ENCODE measurements around the gene ITPR3. TPM values are rescaled to one million over a fixed set of nuclear protein-coding genes. Genes with fewer than 3 reads are reported as not detected.

ITPR3 gene
- total RNA-seq, 2 donors from 2014 or later, result 29.6 to 33.3 TPM

DNA sequence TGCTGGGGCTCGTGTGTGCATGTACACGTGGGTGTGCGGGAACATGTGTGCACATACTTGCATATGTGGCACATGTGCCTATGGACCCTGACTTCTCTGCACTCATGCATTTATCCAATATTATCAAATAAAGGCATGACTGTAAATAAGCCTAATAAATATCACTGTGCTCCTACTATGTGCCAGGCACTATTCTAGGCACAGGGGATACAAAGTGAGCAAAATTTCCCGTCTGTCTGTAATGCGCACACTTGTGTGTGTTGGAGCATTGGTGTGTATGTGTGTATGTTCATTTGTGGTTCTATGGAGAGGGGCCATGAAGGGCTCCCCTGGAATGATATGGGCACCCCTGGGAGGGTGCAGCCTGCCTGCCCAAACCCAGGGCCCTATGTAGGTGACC is 41.9 kb downstream of the ITPR3 start:
- Histone ChIP-seq H3K4me3 (ENCODE audit: low read length) (no peak overlapping the region), H3K9me3 (ENCODE audit: control insufficient read depth, low read length) (no peaks in the 10 kb centered on the region), H3K27ac (ENCODE audit: low read depth, low read length) (no peak overlapping the region), H3K36me3 (ENCODE audit: control insufficient read depth, insufficient read depth, low read length) (peaks cover 4% of the 10 kb centered on the region), H3K9ac (ENCODE audit: extremely low read depth, low read length, poor library complexity, severe bottlenecking) (no peak overlapping the region), H3K27me3 (ENCODE audit: control insufficient read depth, insufficient read depth, low read length, poor library complexity, severe bottlenecking) (no peaks in the 10 kb centered on the region), H3K4me1 (ENCODE audit: control insufficient read depth, insufficient read depth, low read length) (no peaks in the 10 kb centered on the region)
- H3K27ac Mint-ChIP-seq, result no peak overlapping the region
- H3K36me3 Mint-ChIP-seq (ENCODE audit: low read depth), result peaks cover 6% of the 10 kb centered on the region
- WGBS, 2 experiments (ENCODE audit: insufficient coverage in 1 of 2, insufficient read length in 1 of 2), result 91 to 94% methylated on average over 5 of the region's 5 CpGs
- no peak overlapping the region for H3K4me3 Mint-ChIP-seq
- no peaks in the 10 kb centered on the region for H3K9me3 Mint-ChIP-seq
- H3K4me1 Mint-ChIP-seq, result no peaks in the 10 kb centered on the region
- TF ChIP-seq, protein P1, sequence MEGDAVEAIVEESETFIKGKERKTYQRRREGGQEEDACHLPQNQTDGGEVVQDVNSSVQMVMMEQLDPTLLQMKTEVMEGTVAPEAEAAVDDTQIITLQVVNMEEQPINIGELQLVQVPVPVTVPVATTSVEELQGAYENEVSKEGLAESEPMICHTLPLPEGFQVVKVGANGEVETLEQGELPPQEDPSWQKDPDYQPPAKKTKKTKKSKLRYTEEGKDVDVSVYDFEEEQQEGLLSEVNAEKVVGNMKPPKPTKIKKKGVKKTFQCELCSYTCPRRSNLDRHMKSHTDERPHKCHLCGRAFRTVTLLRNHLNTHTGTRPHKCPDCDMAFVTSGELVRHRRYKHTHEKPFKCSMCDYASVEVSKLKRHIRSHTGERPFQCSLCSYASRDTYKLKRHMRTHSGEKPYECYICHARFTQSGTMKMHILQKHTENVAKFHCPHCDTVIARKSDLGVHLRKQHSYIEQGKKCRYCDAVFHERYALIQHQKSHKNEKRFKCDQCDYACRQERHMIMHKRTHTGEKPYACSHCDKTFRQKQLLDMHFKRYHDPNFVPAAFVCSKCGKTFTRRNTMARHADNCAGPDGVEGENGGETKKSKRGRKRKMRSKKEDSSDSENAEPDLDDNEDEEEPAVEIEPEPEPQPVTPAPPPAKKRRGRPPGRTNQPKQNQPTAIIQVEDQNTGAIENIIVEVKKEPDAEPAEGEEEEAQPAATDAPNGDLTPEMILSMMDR (conservative IDR thresholded peaks at IDR 0.05), result no peak
- no peak for DNase-seq
- H3K27me3 Mint-ChIP-seq (ENCODE audit: insufficient read depth), result no peaks in the 10 kb centered on the region

DNA sequence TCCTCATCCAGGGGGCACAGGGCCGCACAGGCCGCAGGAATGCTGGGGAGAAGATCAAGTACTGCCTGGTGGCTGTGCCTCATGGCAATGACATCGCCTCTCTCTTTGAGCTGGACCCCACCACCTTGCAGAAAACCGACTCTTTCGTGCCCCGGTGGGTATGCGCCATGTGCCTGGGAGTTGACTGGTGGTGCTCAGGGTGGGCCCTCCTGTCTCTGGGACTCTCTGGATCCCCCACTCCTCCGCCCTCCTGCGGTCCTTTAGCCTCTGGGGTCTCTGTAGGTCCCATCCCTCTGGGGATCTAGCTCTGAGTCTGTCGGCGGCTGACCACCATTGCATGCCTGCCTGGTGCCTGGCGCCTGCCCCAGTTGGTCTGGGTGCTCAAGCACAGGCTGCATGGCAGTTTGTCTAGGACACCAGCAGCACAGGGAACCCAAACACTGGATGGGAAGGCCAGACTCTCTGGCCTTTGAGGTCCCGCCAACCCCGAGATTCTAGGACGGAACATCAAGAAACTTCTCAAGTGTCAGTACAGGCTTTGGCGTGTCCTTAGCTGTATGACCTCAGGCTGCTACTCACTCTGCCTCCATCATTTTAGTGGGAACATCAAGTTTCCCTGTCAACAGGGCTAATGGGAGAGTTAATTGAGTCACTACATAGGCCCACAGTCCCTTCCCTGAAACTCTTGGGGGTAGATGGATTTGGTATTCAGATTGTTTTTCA is 42.8 kb downstream of the ITPR3 start:
- H3K27ac Mint-ChIP-seq, result no peak overlapping the region

DNA sequence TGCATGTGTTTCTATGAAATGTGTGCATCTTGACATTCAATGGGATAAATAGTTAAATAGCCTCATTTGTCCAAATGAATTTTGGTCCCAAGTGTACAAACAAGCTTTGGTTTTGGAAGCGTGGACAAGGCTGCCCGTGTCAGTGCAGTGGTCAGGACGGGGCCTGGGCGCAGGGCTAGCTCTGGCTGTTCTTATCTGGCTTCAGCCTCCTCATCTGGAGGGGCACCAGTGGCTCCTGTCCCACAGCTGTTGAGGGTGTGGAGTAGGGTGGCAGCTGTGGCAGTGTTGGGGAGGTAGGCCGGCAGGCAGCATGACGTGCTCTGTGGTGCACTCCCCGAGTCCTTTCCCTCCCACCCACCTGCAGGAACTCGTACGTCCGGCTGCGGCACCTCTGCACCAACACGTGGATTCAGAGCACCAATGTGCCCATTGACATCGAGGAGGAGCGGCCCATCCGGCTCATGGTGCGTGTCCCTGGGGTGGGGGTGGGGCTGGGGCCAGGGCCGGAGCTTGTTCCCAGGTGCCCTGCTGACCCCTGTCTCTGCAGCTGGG is 43.5 kb downstream of the ITPR3 start:
- peaks cover 4% of the 10 kb centered on the region for H3K36me3 ChIP-seq (ENCODE audit: control insufficient read depth, insufficient read depth, low read length)
- no peaks in the 10 kb centered on the region for H3K4me1 ChIP-seq (ENCODE audit: control insufficient read depth, insufficient read depth, low read length)
- no peaks in the 10 kb centered on the region for H3K9me3 ChIP-seq (ENCODE audit: control insufficient read depth, low read length)
- Mint-ChIP-seq H3K4me3 (no peak overlapping the region), H3K4me1 (no peaks in the 10 kb centered on the region), H3K27ac (no peak overlapping the region), H3K27me3 (ENCODE audit: insufficient read depth) (no peaks in the 10 kb centered on the region), H3K9me3 (no peaks in the 10 kb centered on the region), H3K36me3 (ENCODE audit: low read depth) (peaks cover 21% of the 10 kb centered on the region)
- 96 to 100% methylated on average over 1 to 17 of the region's 17 CpGs for WGBS, 2 experiments (ENCODE audit: insufficient coverage in 1 of 2, insufficient read length in 1 of 2)
- no peak overlapping the region for H3K27ac ChIP-seq (ENCODE audit: low read depth, low read length)
- no peak overlapping the region for H3K4me3 ChIP-seq (ENCODE audit: low read length)
- no peak overlapping the region for H3K9ac ChIP-seq (ENCODE audit: extremely low read depth, low read length, poor library complexity, severe bottlenecking)
- no peak for DNase-seq
- TF ChIP-seq, protein P1 (conservative IDR thresholded peaks at IDR 0.05), result no peak
- H3K27me3 ChIP-seq (ENCODE audit: control insufficient read depth, insufficient read depth, low read length, poor library complexity, severe bottlenecking), result no peaks in the 10 kb centered on the region

More for the DNA sequence above, 42.8 kb downstream of the ITPR3 start:
- Histone ChIP-seq H3K4me1 (ENCODE audit: control insufficient read depth, insufficient read depth, low read length) (no peaks in the 10 kb centered on the region), H3K27ac (ENCODE audit: low read depth, low read length) (no peak overlapping the region), H3K9ac (ENCODE audit: extremely low read depth, low read length, poor library complexity, severe bottlenecking) (no peak overlapping the region), H3K4me3 (ENCODE audit: low read length) (no peak overlapping the region), H3K27me3 (ENCODE audit: control insufficient read depth, insufficient read depth, low read length, poor library complexity, severe bottlenecking) (no peaks in the 10 kb centered on the region), H3K36me3 (ENCODE audit: control insufficient read depth, insufficient read depth, low read length) (peaks cover 4% of the 10 kb centered on the region), H3K9me3 (ENCODE audit: control insufficient read depth, low read length) (no peaks in the 10 kb centered on the region)
- Mint-ChIP-seq H3K9me3 (no peaks in the 10 kb centered on the region), H3K4me1 (no peaks in the 10 kb centered on the region), H3K36me3 (ENCODE audit: low read depth) (peaks cover 15% of the 10 kb centered on the region), H3K4me3 (no peak overlapping the region), H3K27me3 (ENCODE audit: insufficient read depth) (no peaks in the 10 kb centered on the region)
- 94 to 95% methylated on average over 12 to 16 of the region's 16 CpGs for WGBS, 2 experiments (ENCODE audit: insufficient coverage in 1 of 2, insufficient read length in 1 of 2)
- TF ChIP-seq, protein P1 (conservative IDR thresholded peaks at IDR 0.05), result no peak
- no peak for DNase-seq

All from endodermal cell (in vitro differentiated cells).